ENCODE results near the gene ZNF658.
"Not testable (repeated sequence)": the region's sequence is repeated elsewhere in the genome, so short reads cannot be mapped to it uniquely, and the experiment has no call there.

GRCh38 chr9:66890334-66890733 is 10.2 kb upstream of the ZNF658 start:
- TF ChIP-seq HDGF (IDR thresholded peaks at IDR 0.05; ENCODE audit: borderline replicate concordance); FOXM1 (IDR thresholded peaks at IDR 0.05; ENCODE audit: borderline replicate concordance); SUZ12 (IDR thresholded peaks at IDR 0.05); ZNF384 (IDR thresholded peaks at IDR 0.05); SP1 (IDR thresholded peaks at IDR 0.05); FOXA1 (IDR thresholded peaks at IDR 0.05); PKNOX1 (IDR thresholded peaks at IDR 0.05); TARDBP (IDR thresholded peaks at IDR 0.05); CTBP1 (IDR thresholded peaks at IDR 0.05; ENCODE audit: borderline replicate concordance); L3MBTL2 (conservative IDR thresholded peaks at IDR 0.05): not testable (repeated sequence)

All from HEK293T (cell line).